AG09319 (cell line): ENCODE results near the gene RAB4B.
A peak's percentile ranks its signal among the peaks of the same experiment; 100 is the strongest.

Experiments used
- DNase-seq: peaks from one replicate; pipeline ENCODE4 v3.0.0-alpha.2; 2010; ENCODE audit warnings: low read depth; ENCODE audit errors: extremely low read depth
- CTCF ChIP-seq: IDR thresholded peaks from 2 replicates; pipeline ENCODE4 v1.5.1; 2011; ENCODE audit warnings: low read depth, mild to moderate bottlenecking, inconsistent platforms, low read length, moderate library complexity

The RAB4B gene

GRCh38 chr19:40803857-40804782 lies 26.1 kb downstream of the RAB4B start:
- no peak for TF ChIP-seq CTCF
- no peak for DNase-seq

- DNase-seq: no peak
- TF ChIP-seq CTCF: no peak; the same call in 1 of the 2 replicates
These were observed 26.8 kb downstream of the RAB4B start for GRCh38 chr19:40804783-40805242.

- TF ChIP-seq CTCF: no peak
These were observed 27.3 kb downstream of the RAB4B start for GRCh38 chr19:40805258-40805868.

GRCh38 chr19:40806423-40807146 lies 28.5 kb downstream of the RAB4B start:
- peak; percentile 93 for TF ChIP-seq CTCF
- DNase-seq: peak; percentile 92

More at GRCh38 chr19:40805258-40805868, 27.3 kb downstream of the RAB4B start:
- no peak for DNase-seq

GRCh38 chr19:40807147-40808020 lies 29.3 kb downstream of the RAB4B start:
- TF ChIP-seq CTCF: no peak; the same call in 1 of the 2 replicates
- no peak for DNase-seq

- no peak for TF ChIP-seq CTCF
- no peak for DNase-seq
These were observed 29.9 kb downstream of the RAB4B start for GRCh38 chr19:40808021-40808325.
